H9 (cell line): Measurements from ENCODE around the gene INHBC. TPM values are rescaled to one million over a fixed set of nuclear protein-coding genes. Genes with fewer than 3 reads are reported as not detected.

ENCODE experiments used
- DNase-seq: peaks from one replicate; pipeline ENCODE4 v3.0.0-alpha.2; 2017
- H2AFZ ChIP-seq: one replicate; pipeline ENCODE4 v1.6.1; 2013; ENCODE audit warnings: mild to moderate bottlenecking, low read length, control low read depth, moderate library complexity
- H2AK5ac ChIP-seq: 2 replicates; pipeline ENCODE4 v1.6.1; 2013; ENCODE audit warnings: low read length, control low read depth, mixed read lengths; ENCODE audit not compliant: insufficient read length
- H2BK120ac ChIP-seq: one replicate; pipeline ENCODE4 v1.6.1; 2013; ENCODE audit warnings: low read depth, mild to moderate bottlenecking, low read length, control low read depth, inconsistent platforms; ENCODE audit not compliant: poor library complexity, severe bottlenecking
- H2BK12ac ChIP-seq: 2 replicates; pipeline ENCODE4 v1.6.1; 2013; ENCODE audit warnings: low read length, control low read depth, mixed read lengths, low read depth; ENCODE audit not compliant: insufficient read length
- H2BK15ac ChIP-seq: 2 replicates; pipeline ENCODE4 v1.6.1; 2013; ENCODE audit warnings: low read depth, low read length, control low read depth
- H2BK20ac ChIP-seq: one replicate; pipeline ENCODE4 v1.6.1; 2013; ENCODE audit warnings: low read depth, mild to moderate bottlenecking, low read length, control low read depth, inconsistent platforms; ENCODE audit not compliant: poor library complexity, severe bottlenecking
- H2BK5ac ChIP-seq: 2 replicates; pipeline ENCODE4 v1.6.1; 2013; ENCODE audit warnings: low read length, control low read depth, mixed read lengths; ENCODE audit not compliant: insufficient read length
- H3K14ac ChIP-seq: 2 replicates; pipeline ENCODE4 v1.6.1; 2013; ENCODE audit warnings: low read length, control low read depth; ENCODE audit not compliant: insufficient read depth
- H3K18ac ChIP-seq: 2 replicates; pipeline ENCODE4 v1.6.1; 2013; ENCODE audit warnings: low read depth, mild to moderate bottlenecking, mixed read lengths, low read length, control low read depth; ENCODE audit not compliant: insufficient read length
- H3K23ac ChIP-seq: 2 replicates; pipeline ENCODE4 v1.6.1; 2013; ENCODE audit warnings: low read length, control low read depth, mixed read lengths, low read depth; ENCODE audit not compliant: insufficient read length
- H3K23me2 ChIP-seq: 2 replicates; pipeline ENCODE4 v1.6.1; 2013; ENCODE audit warnings: low read depth, mild to moderate bottlenecking, mixed read lengths, low read length, control low read depth; ENCODE audit not compliant: insufficient read length, poor library complexity, severe bottlenecking
- H3K27ac ChIP-seq: 2 replicates; pipeline ENCODE4 v1.5.1; 2013; ENCODE audit warnings: low read length, control low read depth, mixed read lengths, low read depth; ENCODE audit not compliant: insufficient read length
- H3K27me3 ChIP-seq: 2 replicates; pipeline ENCODE4 v1.6.1; 2013; ENCODE audit warnings: low read length, control low read depth, inconsistent platforms; ENCODE audit not compliant: insufficient read depth
- H3K4ac ChIP-seq: 2 replicates; pipeline ENCODE4 v1.6.1; 2013; ENCODE audit warnings: low read depth, mild to moderate bottlenecking, control low read depth, inconsistent platforms, low read length, moderate library complexity
- H3K4me1 ChIP-seq: 2 replicates; pipeline ENCODE4 v1.6.1; 2013; ENCODE audit warnings: low read length, control low read depth, inconsistent platforms; ENCODE audit not compliant: insufficient read depth
- H3K4me2 ChIP-seq: 2 replicates; pipeline ENCODE4 v1.6.1; 2013; ENCODE audit warnings: low read length, control low read depth, mixed read lengths; ENCODE audit not compliant: insufficient read length, insufficient read depth
- H3K56ac ChIP-seq: 2 replicates; pipeline ENCODE4 v1.6.1; 2013; ENCODE audit warnings: low read depth, mild to moderate bottlenecking, mixed read lengths, low read length, control low read depth; ENCODE audit not compliant: insufficient read length
- H3K79me1 ChIP-seq: 2 replicates; pipeline ENCODE4 v1.6.1; 2013; ENCODE audit warnings: low read depth, mild to moderate bottlenecking, moderate library complexity, low read length, control low read depth, inconsistent platforms; ENCODE audit not compliant: insufficient read depth, poor library complexity, severe bottlenecking
- H3K79me2 ChIP-seq: 2 replicates; pipeline ENCODE4 v1.6.1; 2013; ENCODE audit warnings: low read length, control low read depth, inconsistent platforms; ENCODE audit not compliant: insufficient read depth
- H3K9ac ChIP-seq: 2 replicates; pipeline ENCODE4 v1.6.1; 2013; ENCODE audit warnings: low read length, control low read depth, mixed read lengths; ENCODE audit not compliant: insufficient read length; ENCODE audit errors: extremely low read depth
- H3K9me3 ChIP-seq: one replicate; pipeline ENCODE4 v1.6.1; 2013; ENCODE audit warnings: low read depth, low read length, inconsistent platforms; ENCODE audit not compliant: control insufficient read depth
- H3T11ph ChIP-seq: one replicate; pipeline ENCODE4 v1.6.1; 2013; ENCODE audit warnings: mild to moderate bottlenecking, low read length, control low read depth, inconsistent platforms
- H4K20me1 ChIP-seq: one replicate; pipeline ENCODE4 v1.6.1; 2013; ENCODE audit not compliant: control insufficient read depth, insufficient read length, insufficient read depth
- H4K5ac ChIP-seq: 2 replicates; pipeline ENCODE4 v1.6.1; 2013; ENCODE audit warnings: low read depth, mild to moderate bottlenecking, mixed read lengths, low read length, control low read depth; ENCODE audit not compliant: insufficient read length
- H4K8ac ChIP-seq: replicated peaks from 2 replicates; pipeline ENCODE4 v1.6.1; 2013; ENCODE audit warnings: low read length, control low read depth, mixed read lengths, low read depth; ENCODE audit not compliant: insufficient read length
- H4K91ac ChIP-seq: 2 replicates; pipeline ENCODE4 v1.6.1; 2013; ENCODE audit warnings: low read depth, mild to moderate bottlenecking, moderate library complexity, mixed read lengths, low read length, control low read depth; ENCODE audit not compliant: insufficient read length
- H3K27ac Mint-ChIP-seq, 3 experiments: 2 replicates in 2 of 3; 3 replicates in 1 of 3; pipeline ENCODE4 v1.8.0; 2020 to 2021; ENCODE audit warnings: mixed read lengths in 3 of 3, mild to moderate bottlenecking in 1 of 3, moderate library complexity in 1 of 3
- H3K27me3 Mint-ChIP-seq: 2 replicates; pipeline ENCODE4 v1.8.0; 2021; ENCODE audit warnings: low read depth, mild to moderate bottlenecking, moderate library complexity, mixed read lengths
- H3K36me3 Mint-ChIP-seq, 3 experiments: 2 replicates in 2 of 3; 3 replicates in 1 of 3; pipeline ENCODE4 v1.8.0; 2020 to 2021; ENCODE audit warnings: low read depth in 3 of 3, mixed read lengths in 3 of 3; ENCODE audit not compliant: insufficient read depth in 1 of 3
- H3K4me1 Mint-ChIP-seq, 2 experiments: 2 replicates each; pipeline ENCODE4 v1.8.0; 2020; ENCODE audit warnings: mixed read lengths in 2 of 2
- H3K4me3 Mint-ChIP-seq, 2 experiments: 2 replicates in 1 of 2; 3 replicates in 1 of 2; pipeline ENCODE4 v1.8.0; 2020 to 2021; ENCODE audit warnings: mild to moderate bottlenecking in 2 of 2, mixed read lengths in 2 of 2, moderate library complexity in 1 of 2
- H3K9me3 Mint-ChIP-seq, 2 experiments: 2 replicates in 1 of 2; 3 replicates in 1 of 2; pipeline ENCODE4 v1.8.0; 2020; ENCODE audit warnings: mild to moderate bottlenecking in 2 of 2, mixed read lengths in 2 of 2, moderate library complexity in 1 of 2
- WGBS: extraction: QIAGEN DNeasy Blood & Tissue Kit; methylation state at CpG from one replicate; pipeline ENCODE4 v1.1.7; 2013; ENCODE audit warnings: missing lambda C conversion rate, low lambda C conversion rate, mixed read lengths; ENCODE audit not compliant: insufficient read length; ENCODE audit errors: extremely low coverage; 5-methylcytosine and 5-hydroxymethylcytosine counted together
- total RNA-seq: library from RNA; stranded (reverse); gene quantifications from 2 replicates; pipeline ENCODE4 v1.2.1, GENCODE V29; 2021
- TF ChIP-seq, protein P1 (sequence below): fragments of 200-600 bp; sonication (generic); conservative IDR thresholded peaks from 3 replicates; pipeline ENCODE4 v1.8.0; 2021; ENCODE audit warnings: antibody characterized with exemption, mild to moderate bottlenecking

INHBC gene
- total RNA-seq, 1 experiment from 2014 or later, result not detected

DNA sequence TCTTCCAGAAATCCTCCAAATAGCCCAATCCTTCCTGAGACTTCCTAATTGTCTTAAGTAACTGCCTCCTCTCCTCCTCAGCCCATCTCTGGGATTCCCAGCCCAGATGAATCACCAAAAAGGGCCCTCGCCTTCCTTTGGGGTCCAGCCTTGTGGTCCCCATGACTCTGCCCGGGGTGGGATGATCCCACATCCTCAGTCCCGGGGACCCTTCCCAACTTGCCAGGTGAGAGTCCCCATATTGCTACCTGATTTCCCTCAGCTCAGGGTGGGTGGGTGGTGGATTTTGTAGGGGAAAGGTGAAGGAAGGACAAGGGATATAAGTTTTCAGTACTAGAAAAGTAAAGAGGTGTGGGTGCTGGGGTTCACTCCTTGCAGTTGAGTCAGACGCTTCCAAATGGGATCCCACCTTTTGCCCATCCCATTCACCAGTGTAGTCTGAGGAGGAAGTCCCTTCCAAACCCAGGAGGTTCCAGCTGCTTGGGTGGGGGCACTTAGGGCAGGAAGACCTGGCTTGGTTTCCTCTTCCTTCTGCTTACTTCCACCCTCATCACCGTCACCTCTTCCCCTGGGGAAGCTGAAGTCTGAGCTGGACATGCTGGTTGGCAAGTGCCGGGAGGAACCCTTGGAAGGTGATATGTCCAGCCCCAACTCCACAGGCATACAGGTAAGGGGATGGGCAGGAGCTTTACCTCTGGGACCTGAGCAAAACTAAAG lies 30.6 kb downstream of the INHBC start:
- no peak overlapping the region for H2BK120ac ChIP-seq
- Mint-ChIP-seq H3K4me1 (peaks cover 13 to 15% of the 10 kb centered on the region in 2 experiments), H3K36me3 (peaks cover 0 to 36% (median 19%) of the 10 kb centered on the region in 3 experiments), H3K4me3 (no peak overlapping the region; a peak in 1 of 5 replicates), H3K9me3 (no peaks in the 10 kb centered on the region), H3K27me3 (peaks cover 42% of the 10 kb centered on the region), H3K27ac (0 out of 7 replicates have a peak overlapping the region, but pooled peaks of 1 of the 3 experiments have one; percentile 9)
- H3K4me1 ChIP-seq, result no peaks in the 10 kb centered on the region
- peak; percentile 25 for DNase-seq
- no peak overlapping the region for H3K9ac ChIP-seq
- H4K5ac ChIP-seq, result no peak overlapping the region
- no peak overlapping the region for H3K4me2 ChIP-seq
- no peaks in the 10 kb centered on the region for H4K20me1 ChIP-seq
- no peak overlapping the region for H4K8ac ChIP-seq
- no peak overlapping the region for H3K18ac ChIP-seq
- peaks cover 9% of the 10 kb centered on the region for H3K23me2 ChIP-seq
- H4K91ac ChIP-seq, result no peak overlapping the region
- no peak overlapping the region for H3T11ph ChIP-seq
- no peak overlapping the region for H3K23ac ChIP-seq
- no peak overlapping the region for H3K56ac ChIP-seq
- H2AK5ac ChIP-seq, result no peak overlapping the region
- H2BK15ac ChIP-seq, result no peak overlapping the region
- H3K4ac ChIP-seq, result no peak overlapping the region
- no peaks in the 10 kb centered on the region for H3K79me2 ChIP-seq
- H2AFZ ChIP-seq, result no peak overlapping the region
- no peak overlapping the region for H2BK5ac ChIP-seq
- TF ChIP-seq, protein P1, sequence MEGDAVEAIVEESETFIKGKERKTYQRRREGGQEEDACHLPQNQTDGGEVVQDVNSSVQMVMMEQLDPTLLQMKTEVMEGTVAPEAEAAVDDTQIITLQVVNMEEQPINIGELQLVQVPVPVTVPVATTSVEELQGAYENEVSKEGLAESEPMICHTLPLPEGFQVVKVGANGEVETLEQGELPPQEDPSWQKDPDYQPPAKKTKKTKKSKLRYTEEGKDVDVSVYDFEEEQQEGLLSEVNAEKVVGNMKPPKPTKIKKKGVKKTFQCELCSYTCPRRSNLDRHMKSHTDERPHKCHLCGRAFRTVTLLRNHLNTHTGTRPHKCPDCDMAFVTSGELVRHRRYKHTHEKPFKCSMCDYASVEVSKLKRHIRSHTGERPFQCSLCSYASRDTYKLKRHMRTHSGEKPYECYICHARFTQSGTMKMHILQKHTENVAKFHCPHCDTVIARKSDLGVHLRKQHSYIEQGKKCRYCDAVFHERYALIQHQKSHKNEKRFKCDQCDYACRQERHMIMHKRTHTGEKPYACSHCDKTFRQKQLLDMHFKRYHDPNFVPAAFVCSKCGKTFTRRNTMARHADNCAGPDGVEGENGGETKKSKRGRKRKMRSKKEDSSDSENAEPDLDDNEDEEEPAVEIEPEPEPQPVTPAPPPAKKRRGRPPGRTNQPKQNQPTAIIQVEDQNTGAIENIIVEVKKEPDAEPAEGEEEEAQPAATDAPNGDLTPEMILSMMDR, result no peak
- H2BK12ac ChIP-seq, result no peak overlapping the region
- H3K14ac ChIP-seq, result no peak overlapping the region
- H2BK20ac ChIP-seq, result no peak overlapping the region
- no peaks in the 10 kb centered on the region for H3K27me3 ChIP-seq
- H3K9me3 ChIP-seq, result no peaks in the 10 kb centered on the region
- no peak overlapping the region for H3K27ac ChIP-seq
- no peaks in the 10 kb centered on the region for H3K79me1 ChIP-seq
- WGBS, result no CpG with 5 or more reads among the region's 6 CpGs
